Measurements from ENCODE around the gene PLEKHG4B. TPM values are rescaled to one million over a fixed set of nuclear protein-coding genes. Genes with fewer than 3 reads are reported as not detected.
"Not testable (repeated sequence)": the region's sequence is repeated elsewhere in the genome, so short reads cannot be mapped to it uniquely, and the experiment has no call there.

Gene PLEKHG4B
- total RNA-seq, 1 experiment from 2014 or later = 44.3 TPM

DNA sequence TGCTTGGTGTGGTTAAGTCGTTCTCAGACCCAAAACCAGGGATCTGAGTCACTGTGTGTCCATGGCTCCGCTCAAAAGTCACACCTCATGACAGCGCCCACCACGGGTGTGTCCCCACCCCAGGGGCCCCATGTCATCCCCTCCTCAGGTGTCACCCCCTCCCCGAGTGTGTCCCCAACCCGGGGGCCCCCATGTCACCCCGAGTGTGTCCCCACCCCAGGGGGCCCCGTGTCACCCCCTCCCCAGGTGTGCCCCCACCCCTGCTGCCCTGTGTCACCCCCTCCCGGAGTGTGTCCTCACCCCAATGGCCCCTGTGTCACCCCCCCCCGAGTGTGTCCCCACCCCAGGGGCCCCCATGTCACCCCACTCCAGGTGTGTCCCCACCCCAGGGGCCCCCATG, 104.4 kb downstream of the PLEKHG4B start:
- no peak overlapping the region for H3K14ac ChIP-seq (ENCODE audit: insufficient read depth, low read length)
- TF ChIP-seq, protein P1, sequence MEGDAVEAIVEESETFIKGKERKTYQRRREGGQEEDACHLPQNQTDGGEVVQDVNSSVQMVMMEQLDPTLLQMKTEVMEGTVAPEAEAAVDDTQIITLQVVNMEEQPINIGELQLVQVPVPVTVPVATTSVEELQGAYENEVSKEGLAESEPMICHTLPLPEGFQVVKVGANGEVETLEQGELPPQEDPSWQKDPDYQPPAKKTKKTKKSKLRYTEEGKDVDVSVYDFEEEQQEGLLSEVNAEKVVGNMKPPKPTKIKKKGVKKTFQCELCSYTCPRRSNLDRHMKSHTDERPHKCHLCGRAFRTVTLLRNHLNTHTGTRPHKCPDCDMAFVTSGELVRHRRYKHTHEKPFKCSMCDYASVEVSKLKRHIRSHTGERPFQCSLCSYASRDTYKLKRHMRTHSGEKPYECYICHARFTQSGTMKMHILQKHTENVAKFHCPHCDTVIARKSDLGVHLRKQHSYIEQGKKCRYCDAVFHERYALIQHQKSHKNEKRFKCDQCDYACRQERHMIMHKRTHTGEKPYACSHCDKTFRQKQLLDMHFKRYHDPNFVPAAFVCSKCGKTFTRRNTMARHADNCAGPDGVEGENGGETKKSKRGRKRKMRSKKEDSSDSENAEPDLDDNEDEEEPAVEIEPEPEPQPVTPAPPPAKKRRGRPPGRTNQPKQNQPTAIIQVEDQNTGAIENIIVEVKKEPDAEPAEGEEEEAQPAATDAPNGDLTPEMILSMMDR (conservative IDR thresholded peaks at IDR 0.05) = no peak
- no peaks in the 10 kb centered on the region for H3K79me1 ChIP-seq (ENCODE audit: insufficient read depth, low read depth, low read length, poor library complexity, severe bottlenecking)
- no peak overlapping the region for H4K5ac ChIP-seq (ENCODE audit: insufficient read length, low read depth, low read length)
- no peak overlapping the region for H2BK15ac ChIP-seq (ENCODE audit: low read depth, low read length)
- no peak overlapping the region for H4K8ac ChIP-seq (replicated peaks; ENCODE audit: insufficient read length, low read depth, low read length)
- H2AK5ac ChIP-seq (ENCODE audit: insufficient read length, low read length) = no peak overlapping the region
- no peak overlapping the region for H3K27ac ChIP-seq (ENCODE audit: insufficient read length, low read depth, low read length)
- H2AFZ ChIP-seq (ENCODE audit: low read length) = no peak overlapping the region
- no peaks in the 10 kb centered on the region for H4K20me1 ChIP-seq (ENCODE audit: control insufficient read depth, insufficient read depth, insufficient read length)
- H3K4ac ChIP-seq (ENCODE audit: low read depth, low read length) = no peak overlapping the region
- H3K9me3 ChIP-seq (ENCODE audit: control insufficient read depth, low read depth, low read length) = no peaks in the 10 kb centered on the region
- H3K18ac ChIP-seq (ENCODE audit: insufficient read length, low read depth, low read length) = no peak overlapping the region
- Mint-ChIP-seq H3K27ac (no peak overlapping the region), H3K4me1 (peaks cover 5 to 12% of the 10 kb centered on the region in 2 experiments; a peak in 3 of 4 replicates), H3K27me3 (ENCODE audit: low read depth) (peaks cover 3% of the 10 kb centered on the region), H3K4me3 (no peak overlapping the region), H3K36me3 (ENCODE audit: insufficient read depth in 1 of 3, low read depth in 3 of 3) (peaks cover 0 to 2% (median 0%) of the 10 kb centered on the region in 3 experiments; a peak in 2 of 7 replicates), H3K9me3 (no peaks in the 10 kb centered on the region)
- H3T11ph ChIP-seq (ENCODE audit: low read length) = no peak overlapping the region
- no peak overlapping the region for H2BK20ac ChIP-seq (ENCODE audit: low read depth, low read length, poor library complexity, severe bottlenecking)
- WGBS (ENCODE audit: extremely low coverage, insufficient read length, low lambda C conversion rate) = no CpG with 5 or more reads among the region's 10 CpGs
- DNase-seq = no peak
- no peak overlapping the region for H2BK5ac ChIP-seq (ENCODE audit: insufficient read length, low read length)
- H3K79me2 ChIP-seq (ENCODE audit: insufficient read depth, low read length) = no peaks in the 10 kb centered on the region
- H3K9ac ChIP-seq (ENCODE audit: extremely low read depth, insufficient read length, low read length) = no peak overlapping the region
- no peak overlapping the region for H2BK12ac ChIP-seq (ENCODE audit: insufficient read length, low read depth, low read length)
- H4K91ac ChIP-seq (ENCODE audit: insufficient read length, low read depth, low read length) = no peak overlapping the region
- no peak overlapping the region for H2BK120ac ChIP-seq (ENCODE audit: low read depth, low read length, poor library complexity, severe bottlenecking)
- H3K4me1 ChIP-seq (ENCODE audit: insufficient read depth, low read length) = no peaks in the 10 kb centered on the region
- no peak overlapping the region for H3K4me2 ChIP-seq (ENCODE audit: insufficient read depth, insufficient read length, low read length)
- no peaks in the 10 kb centered on the region for H3K27me3 ChIP-seq (ENCODE audit: insufficient read depth, low read length)
- no peak overlapping the region for H3K23ac ChIP-seq (ENCODE audit: insufficient read length, low read depth, low read length)
- no peaks in the 10 kb centered on the region for H3K23me2 ChIP-seq (ENCODE audit: insufficient read length, low read depth, low read length, poor library complexity, severe bottlenecking)
- H3K56ac ChIP-seq (ENCODE audit: insufficient read length, low read depth, low read length) = no peak overlapping the region

GRCh38 chr5:197031-197430, 105.1 kb downstream of the PLEKHG4B start:
- H3K4me1 ChIP-seq (ENCODE audit: insufficient read depth, low read length); H2BK20ac ChIP-seq (ENCODE audit: low read depth, low read length, poor library complexity, severe bottlenecking); DNase-seq; H3K27ac ChIP-seq (ENCODE audit: insufficient read length, low read depth, low read length); H3K79me1 ChIP-seq (ENCODE audit: insufficient read depth, low read depth, low read length, poor library complexity, severe bottlenecking); H4K5ac ChIP-seq (ENCODE audit: insufficient read length, low read depth, low read length); H3K56ac ChIP-seq (ENCODE audit: insufficient read length, low read depth, low read length); H3K27me3 ChIP-seq (ENCODE audit: insufficient read depth, low read length); H2BK15ac ChIP-seq (ENCODE audit: low read depth, low read length); H4K20me1 ChIP-seq (ENCODE audit: control insufficient read depth, insufficient read depth, insufficient read length); H3K79me2 ChIP-seq (ENCODE audit: insufficient read depth, low read length); H3K18ac ChIP-seq (ENCODE audit: insufficient read length, low read depth, low read length); H3K23ac ChIP-seq (ENCODE audit: insufficient read length, low read depth, low read length); H2BK120ac ChIP-seq (ENCODE audit: low read depth, low read length, poor library complexity, severe bottlenecking); H2BK5ac ChIP-seq (ENCODE audit: insufficient read length, low read length); H3K9me3 ChIP-seq (ENCODE audit: control insufficient read depth, low read depth, low read length); H3K4me2 ChIP-seq (ENCODE audit: insufficient read depth, insufficient read length, low read length); H3K9ac ChIP-seq (ENCODE audit: extremely low read depth, insufficient read length, low read length); H4K8ac ChIP-seq (replicated peaks; ENCODE audit: insufficient read length, low read depth, low read length); H3K9me3 Mint-ChIP-seq; H2AK5ac ChIP-seq (ENCODE audit: insufficient read length, low read length); H4K91ac ChIP-seq (ENCODE audit: insufficient read length, low read depth, low read length); H3T11ph ChIP-seq (ENCODE audit: low read length); H3K4ac ChIP-seq (ENCODE audit: low read depth, low read length); H2AFZ ChIP-seq (ENCODE audit: low read length); H3K23me2 ChIP-seq (ENCODE audit: insufficient read length, low read depth, low read length, poor library complexity, severe bottlenecking); H3K27me3 Mint-ChIP-seq (ENCODE audit: low read depth); H3K14ac ChIP-seq (ENCODE audit: insufficient read depth, low read length); H3K36me3 Mint-ChIP-seq (ENCODE audit: insufficient read depth in 1 of 3, low read depth in 3 of 3); H3K27ac Mint-ChIP-seq; H2BK12ac ChIP-seq (ENCODE audit: insufficient read length, low read depth, low read length); H3K4me3 Mint-ChIP-seq: not testable (repeated sequence)
- no CpG with 5 or more reads among the region's 18 CpGs for WGBS (ENCODE audit: extremely low coverage, insufficient read length, low lambda C conversion rate)
- H3K4me1 Mint-ChIP-seq = peaks cover 11 to 19% of the 10 kb centered on the region in 2 experiments

Data from H9 (cell line).